Skeletal muscle cell (primary cell): ENCODE data around the gene SRP68.

ENCODE experiments used
- DNase-seq: peaks from one replicate; pipeline ENCODE4 v3.0.0-alpha.2; 2010; ENCODE audit warnings: low read depth
- H3K4me3 ChIP-seq: 2 replicates; pipeline ENCODE4 v1.5.1; 2011; ENCODE audit warnings: low read depth, mild to moderate bottlenecking, control low read depth, low read length, moderate library complexity

SRP68 gene

DNA sequence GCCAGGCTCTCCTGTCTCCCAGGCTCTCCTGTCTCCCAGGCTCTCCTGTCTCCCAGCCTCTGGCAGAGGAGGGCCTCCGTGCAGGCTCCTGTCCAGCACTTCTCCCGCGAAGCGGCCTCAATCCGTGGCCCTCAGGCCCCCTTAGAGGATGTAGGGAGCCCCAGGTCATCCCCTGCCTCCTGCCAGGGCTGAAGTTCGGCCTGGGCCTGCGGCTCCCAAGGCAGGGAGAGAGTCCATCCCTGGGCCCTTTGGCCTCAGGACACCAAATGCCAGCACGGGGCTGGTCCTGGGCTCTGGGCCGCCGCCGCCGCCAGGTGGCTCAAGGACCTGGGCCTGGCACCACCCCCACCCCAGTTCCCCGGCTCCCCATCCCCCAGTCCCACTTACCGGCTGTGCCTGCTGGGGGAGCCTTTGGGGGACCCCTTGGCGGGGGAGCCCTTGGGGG lies 45.6 kb downstream of the SRP68 start:
- DNase-seq = no peak
- no peak overlapping the region for H3K4me3 ChIP-seq

- DNase-seq = no peak
- H3K4me3 ChIP-seq = no peak overlapping the region
Observed at GRCh38 chr17:76025294-76025693, 47.0 kb downstream of the SRP68 start.

DNA sequence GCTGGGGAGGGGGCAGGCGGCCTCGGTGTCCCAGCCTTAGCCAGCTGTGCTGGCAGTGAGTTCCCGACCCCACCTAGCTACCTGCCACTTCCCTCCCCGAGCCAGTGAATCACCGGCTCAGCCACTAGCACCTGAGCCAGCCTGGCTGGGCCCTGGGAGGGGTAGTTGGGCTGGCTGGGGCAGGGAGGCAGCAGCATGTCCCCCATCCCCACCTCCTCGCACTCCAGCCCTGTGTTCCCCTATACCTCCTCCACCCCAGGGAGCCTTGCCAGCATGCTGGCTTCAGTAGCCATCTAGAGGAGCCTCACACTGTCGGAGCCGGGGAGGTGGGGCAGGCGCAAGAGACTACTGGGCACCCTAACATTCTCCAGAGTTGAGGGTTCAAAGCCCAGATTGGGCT lies 48.0 kb downstream of the SRP68 start:
- H3K4me3 ChIP-seq = no peak overlapping the region
- no peak for DNase-seq

- no peak for DNase-seq
- no peak overlapping the region for H3K4me3 ChIP-seq
Observed at GRCh38 chr17:76023900-76024237, 48.4 kb downstream of the SRP68 start.

GRCh38 chr17:76022973-76023899 lies 49.1 kb downstream of the SRP68 start:
- H3K4me3 ChIP-seq = no peak overlapping the region
- no peak for DNase-seq

DNA sequence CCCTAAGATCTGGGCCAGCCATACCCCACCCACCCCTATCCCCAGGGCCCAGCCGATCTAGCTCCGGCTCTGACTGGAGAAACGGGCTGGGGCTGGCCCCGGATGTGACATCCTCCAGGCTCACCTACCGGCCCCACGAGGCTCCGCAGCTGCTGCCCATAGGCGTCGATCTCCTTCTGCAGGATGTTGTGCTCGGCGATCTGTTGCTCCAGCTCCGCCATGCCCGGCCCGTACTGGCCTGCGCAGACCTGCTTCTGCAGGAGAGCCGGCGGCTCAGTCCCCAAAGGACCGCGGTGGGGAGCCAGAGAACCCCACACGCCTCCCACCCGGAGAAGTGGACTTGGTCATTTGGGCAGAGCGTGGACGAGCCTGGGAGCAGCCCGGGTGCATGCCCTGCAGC lies 50.0 kb downstream of the SRP68 start:
- no peak for DNase-seq
- H3K4me3 ChIP-seq = no peak overlapping the region

GRCh38 chr17:76019833-76020467 lies 52.4 kb downstream of the SRP68 start:
- H3K4me3 ChIP-seq = no peak overlapping the region
- no peak for DNase-seq

DNA sequence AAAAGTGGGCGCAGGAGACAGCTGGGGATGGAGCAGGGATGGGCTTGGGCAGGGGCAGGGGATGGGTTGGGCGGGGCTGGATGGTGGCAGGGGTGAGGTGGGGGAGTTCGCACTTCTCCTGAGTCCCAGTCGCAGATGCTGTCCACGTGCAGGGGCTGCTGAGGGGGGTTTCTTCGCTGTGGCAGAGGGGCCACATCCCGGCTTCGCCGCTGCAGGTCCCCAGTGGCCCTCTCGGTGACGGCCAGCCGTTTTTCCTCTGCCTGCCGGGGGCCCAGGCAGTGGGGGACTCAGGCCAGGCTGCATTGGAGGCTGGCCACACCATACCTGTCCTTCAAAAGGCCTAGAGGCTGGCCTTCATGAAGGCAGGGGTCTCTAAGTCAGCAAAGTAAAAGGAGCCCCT lies 53.5 kb downstream of the SRP68 start:
- no peak for DNase-seq
- H3K4me3 ChIP-seq = no peak overlapping the region

- DNase-seq = no peak
- H3K4me3 ChIP-seq = no peak overlapping the region
Observed at GRCh38 chr17:76018340-76018680, 54.0 kb downstream of the SRP68 start.

DNA sequence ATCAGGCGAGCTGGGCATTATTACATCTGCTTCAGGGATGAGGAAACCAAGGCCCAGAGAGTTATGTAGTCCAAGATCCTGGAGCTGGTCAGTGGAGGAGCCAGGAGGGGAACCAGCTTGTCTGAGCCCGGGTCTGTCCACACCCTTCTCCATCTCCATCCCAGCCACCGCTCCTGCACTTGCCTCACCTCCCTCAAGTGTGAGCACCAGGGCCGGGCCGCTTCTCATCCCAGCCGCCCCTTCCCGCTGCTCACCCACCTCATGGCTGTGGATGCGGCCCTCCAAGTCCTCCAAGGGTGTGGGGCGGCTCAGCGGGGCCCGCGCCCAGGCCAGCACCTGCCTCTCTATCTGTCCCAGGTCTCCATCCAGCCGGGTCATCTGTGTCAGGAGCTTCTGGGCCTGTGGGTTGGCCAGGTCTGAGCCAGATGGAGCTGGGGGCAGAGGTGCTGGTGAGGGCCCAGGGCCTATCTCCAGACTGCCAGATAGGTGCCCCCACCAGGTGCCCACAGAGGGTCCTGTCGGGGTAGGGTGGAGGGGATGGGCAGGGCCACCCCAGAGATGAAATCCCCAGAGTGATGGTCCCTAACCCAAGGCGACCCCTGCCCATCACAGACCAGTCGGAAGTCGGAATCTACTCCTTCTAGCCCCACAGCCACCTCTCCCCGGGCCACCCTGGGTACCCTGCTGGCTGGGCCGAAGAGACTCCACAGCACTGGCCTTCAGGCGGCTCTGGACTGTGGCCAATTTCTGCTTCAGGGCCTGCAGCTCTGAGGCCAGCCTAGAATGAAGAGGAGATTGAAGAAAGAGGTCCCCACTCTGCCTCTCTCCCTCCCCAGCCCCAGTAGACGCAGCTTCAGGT lies 54.6 kb downstream of the SRP68 start:
- no peak for DNase-seq

GRCh38 chr17:76014925-76015261 lies 57.4 kb downstream of the SRP68 start:
- no peak for DNase-seq
- H3K4me3 ChIP-seq = no peak overlapping the region

More for the DNA sequence above, 54.6 kb downstream of the SRP68 start:
- no peak overlapping the region for H3K4me3 ChIP-seq

DNA sequence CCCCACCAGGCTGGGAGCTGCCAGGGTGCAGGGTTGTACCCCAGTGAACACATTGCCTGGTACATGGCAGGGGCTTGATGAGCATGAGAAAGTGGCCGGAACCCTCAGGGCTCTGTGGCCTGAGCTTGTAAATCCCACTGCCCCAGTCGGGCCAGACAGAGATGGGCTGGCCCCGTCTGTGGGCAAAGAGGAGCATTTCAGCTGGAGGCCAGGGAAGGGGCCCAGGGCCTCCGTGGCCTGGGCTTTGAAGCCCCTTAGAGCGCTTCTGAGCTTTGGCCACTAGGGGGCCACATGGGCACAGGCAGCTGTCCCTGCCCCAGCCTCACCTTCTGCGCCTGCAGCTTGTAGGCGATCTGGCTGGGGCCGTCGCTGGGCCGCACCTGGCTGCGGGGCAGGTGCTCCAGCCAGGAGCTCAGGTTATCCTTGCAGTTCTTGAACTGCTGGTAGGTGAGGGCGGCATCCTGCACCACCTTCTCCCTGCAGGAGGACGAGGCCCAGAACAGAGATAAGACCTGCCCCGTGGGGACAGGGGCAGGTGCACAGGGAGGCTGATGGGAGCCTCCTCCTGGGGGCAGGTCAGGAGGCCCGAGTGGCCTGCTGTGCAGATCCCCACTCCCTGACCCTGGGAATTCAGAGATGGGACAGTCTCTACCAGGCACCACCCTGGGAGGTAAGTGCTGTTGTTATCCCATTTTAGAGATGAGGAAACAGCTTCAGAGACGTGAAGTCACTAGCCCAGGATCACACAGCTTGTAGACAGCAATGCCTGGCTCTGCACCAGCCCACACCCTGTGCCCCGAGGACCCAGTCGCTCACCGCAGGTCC lies 58.0 kb downstream of the SRP68 start:
- DNase-seq = no peak
- H3K4me3 ChIP-seq = no peak overlapping the region

DNA sequence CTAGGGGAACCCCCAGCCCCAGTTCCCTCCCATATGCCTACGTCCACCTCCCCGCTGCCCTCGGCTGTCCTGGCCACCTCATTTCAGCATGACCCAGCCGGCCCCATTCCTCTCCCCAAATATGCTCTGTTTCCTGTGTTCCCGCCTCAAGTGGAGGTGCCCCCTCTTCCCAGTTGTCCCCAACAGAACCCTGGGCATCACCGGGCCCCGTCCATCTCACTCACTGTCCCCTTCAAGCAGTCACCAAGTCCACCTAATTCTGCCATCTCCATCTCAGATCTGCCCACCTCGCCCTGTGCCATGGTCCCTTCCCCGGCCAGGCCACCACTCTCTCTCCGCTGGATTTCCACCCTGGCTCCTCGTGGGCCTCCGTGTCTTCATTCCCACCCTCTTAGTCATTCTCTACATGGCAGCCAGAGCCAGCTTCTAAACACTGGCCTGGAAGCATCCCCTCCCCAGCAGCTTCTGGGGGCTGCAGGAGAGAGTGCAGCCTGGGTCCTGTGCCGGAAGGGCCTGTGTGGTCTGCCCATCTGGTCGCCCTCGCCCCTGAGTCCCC lies 58.9 kb downstream of the SRP68 start:
- DNase-seq = no peak
- H3K4me3 ChIP-seq = no peak overlapping the region

DNA sequence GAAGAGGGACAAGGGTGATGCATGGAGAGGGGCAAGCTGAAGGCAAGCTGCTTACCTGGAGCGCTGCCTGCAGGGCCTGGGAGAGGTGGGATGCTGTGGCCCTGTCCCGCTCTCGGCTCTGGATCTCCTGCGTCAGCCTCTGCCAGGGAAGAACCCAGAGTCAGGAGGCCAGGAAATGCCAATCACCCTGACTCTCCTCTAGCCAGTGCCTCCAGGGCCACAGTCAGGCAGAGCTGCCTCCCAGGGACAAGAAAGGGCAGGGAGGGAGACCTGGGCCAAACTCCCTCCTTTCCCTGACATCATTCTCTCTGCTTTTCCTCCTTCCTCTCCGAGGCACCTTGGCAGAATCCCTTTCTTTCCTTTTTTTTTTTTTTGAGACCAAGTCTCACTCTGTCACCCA lies 60.4 kb downstream of the SRP68 start:
- no peak overlapping the region for H3K4me3 ChIP-seq
- DNase-seq = no peak

- no peak overlapping the region for H3K4me3 ChIP-seq
- no peak for DNase-seq
Observed at GRCh38 chr17:76009969-76010661, 62.2 kb downstream of the SRP68 start.

GRCh38 chr17:76009447-76009846 lies 62.9 kb downstream of the SRP68 start:
- H3K4me3 ChIP-seq = no peak overlapping the region
- no peak for DNase-seq

GRCh38 chr17:76008630-76009425 lies 63.5 kb downstream of the SRP68 start:
- no peak overlapping the region for H3K4me3 ChIP-seq
- no peak for DNase-seq

DNA sequence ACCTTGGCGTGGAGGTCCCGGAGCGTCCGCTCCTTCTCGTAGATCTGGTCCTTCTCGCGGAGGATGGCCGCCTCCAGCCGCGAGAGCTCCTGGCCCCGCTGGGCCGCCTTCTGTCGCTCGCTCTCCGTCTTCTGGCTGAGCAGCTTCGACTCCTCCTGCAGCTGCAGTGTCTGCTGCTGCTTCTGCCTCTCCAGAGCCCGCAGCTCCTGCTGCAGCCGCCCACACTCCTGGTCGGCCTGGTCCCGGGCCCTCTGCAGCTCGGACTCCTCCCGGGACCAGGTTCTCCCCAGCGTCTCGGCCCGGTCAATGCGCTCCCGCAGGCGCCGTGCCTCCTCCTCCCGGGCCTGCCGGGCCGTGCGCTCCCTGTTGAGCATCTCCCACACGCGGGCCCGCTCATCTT lies 64.1 kb downstream of the SRP68 start:
- H3K4me3 ChIP-seq = no peak overlapping the region
- no peak for DNase-seq
